Esophagus squamous epithelium (tissue), 4 donors: Measurements from ENCODE around the gene CRACDL.

Experiments
- CTCF ChIP-seq, 6 experiments: fragments of 450-650 bp in 4 of 6; fragments of 200-600 bp in 2 of 6; sonication (generic) in 2 of 6; IDR thresholded peaks; one replicate each; pipeline ENCODE4 v1.5.1; 2016 to 2019; ENCODE audit warnings: antibody characterized with exemption in 6 of 6, mild to moderate bottlenecking in 4 of 6, moderate library complexity in 4 of 6
- POLR2A ChIP-seq, 4 donors: fragments of 450-650 bp; IDR thresholded peaks; one replicate each; pipeline ENCODE4 v1.6.1; 2017; ENCODE audit warnings: antibody characterized with exemption in 4 of 4, mild to moderate bottlenecking in 4 of 4, moderate library complexity in 3 of 4

- no peak for TF ChIP-seq CTCF (IDR thresholded peaks at IDR 0.05)
- TF ChIP-seq POLR2A (IDR thresholded peaks at IDR 0.05) = no peak
Measured at GRCh38 chr2:98786179-98786578, 149.8 kb downstream of the CRACDL start.
